ENCODE results near the gene NUP107. TPM values are rescaled to one million over a fixed set of nuclear protein-coding genes. Genes with fewer than 3 reads are reported as not detected.

The NUP107 gene
- total and polyA plus RNA-seq, 8 donors = 5.7 to 99.1 (median 19.4) TPM

DNA sequence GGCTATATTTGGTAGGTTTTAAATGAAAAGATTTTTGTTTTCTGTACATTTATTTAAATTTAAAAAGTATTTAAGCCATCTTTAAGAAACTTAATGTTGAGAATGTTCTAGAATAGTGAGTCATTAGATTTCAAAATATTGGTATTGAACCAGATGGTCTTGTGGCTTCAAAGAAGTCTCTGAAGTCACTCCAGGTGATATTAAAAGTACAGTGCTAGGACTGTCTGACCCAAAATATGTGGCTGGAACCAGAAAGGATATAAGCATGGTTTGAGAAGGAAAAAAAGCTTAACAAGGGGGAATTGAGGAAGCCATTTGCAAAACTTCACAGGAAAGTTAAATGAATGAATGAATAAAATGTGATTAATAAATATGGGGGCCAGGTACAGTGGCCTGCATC lies 92.5 kb downstream of the NUP107 start:
- TF ChIP-seq POLR2AphosphoS5 (IDR thresholded peaks at IDR 0.05) (no peak), EP300 (IDR thresholded peaks at IDR 0.05) (no peak), POLR2A (IDR thresholded peaks at IDR 0.05) (no peak)
- TF ChIP-seq, protein P1, sequence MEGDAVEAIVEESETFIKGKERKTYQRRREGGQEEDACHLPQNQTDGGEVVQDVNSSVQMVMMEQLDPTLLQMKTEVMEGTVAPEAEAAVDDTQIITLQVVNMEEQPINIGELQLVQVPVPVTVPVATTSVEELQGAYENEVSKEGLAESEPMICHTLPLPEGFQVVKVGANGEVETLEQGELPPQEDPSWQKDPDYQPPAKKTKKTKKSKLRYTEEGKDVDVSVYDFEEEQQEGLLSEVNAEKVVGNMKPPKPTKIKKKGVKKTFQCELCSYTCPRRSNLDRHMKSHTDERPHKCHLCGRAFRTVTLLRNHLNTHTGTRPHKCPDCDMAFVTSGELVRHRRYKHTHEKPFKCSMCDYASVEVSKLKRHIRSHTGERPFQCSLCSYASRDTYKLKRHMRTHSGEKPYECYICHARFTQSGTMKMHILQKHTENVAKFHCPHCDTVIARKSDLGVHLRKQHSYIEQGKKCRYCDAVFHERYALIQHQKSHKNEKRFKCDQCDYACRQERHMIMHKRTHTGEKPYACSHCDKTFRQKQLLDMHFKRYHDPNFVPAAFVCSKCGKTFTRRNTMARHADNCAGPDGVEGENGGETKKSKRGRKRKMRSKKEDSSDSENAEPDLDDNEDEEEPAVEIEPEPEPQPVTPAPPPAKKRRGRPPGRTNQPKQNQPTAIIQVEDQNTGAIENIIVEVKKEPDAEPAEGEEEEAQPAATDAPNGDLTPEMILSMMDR (IDR thresholded peaks at IDR 0.05) = no peak
- no peaks in the 10 kb centered on the region for H3K27me3 ChIP-seq

DNA sequence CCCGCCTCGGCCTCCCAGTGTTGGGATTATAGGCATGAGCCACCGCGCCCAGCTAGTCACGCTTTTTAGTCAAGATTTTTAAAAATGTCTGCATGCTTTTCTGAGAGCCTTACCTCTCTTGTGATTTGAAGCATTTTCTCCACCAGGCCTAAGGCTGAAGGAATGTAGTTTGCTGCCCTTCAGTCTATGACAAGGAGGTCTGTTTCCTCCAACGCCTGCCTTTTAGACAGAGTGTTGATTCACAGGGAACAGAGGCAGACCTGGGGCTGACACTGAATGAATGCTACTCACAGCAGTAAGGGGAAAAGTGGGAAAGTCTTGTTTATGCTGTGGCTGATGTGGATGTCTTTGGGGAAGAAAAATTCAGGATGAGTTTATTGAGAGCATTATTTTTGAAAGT lies 94.0 kb downstream of the NUP107 start:
- TF ChIP-seq POLR2A (IDR thresholded peaks at IDR 0.05) (no peak), EP300 (IDR thresholded peaks at IDR 0.05) (no peak), POLR2AphosphoS5 (IDR thresholded peaks at IDR 0.05) (no peak)
- TF ChIP-seq, protein P1 (IDR thresholded peaks at IDR 0.05) = no peak
- no peak for DNase-seq
- Histone ChIP-seq H3K36me3 (no peaks in the 10 kb centered on the region), H3K4me3 (no peak overlapping the region), H3K4me1 (peaks cover 0 to 15% (median under 1%) of the 10 kb centered on the region in 4 donors), H3K27ac (no peak overlapping the region), H3K27me3 (no peaks in the 10 kb centered on the region), H3K9me3 (no peaks in the 10 kb centered on the region)
- intact Hi-C loops (cut with DNase I; ENCODE audit: low total_unique reads) = no loop called here
- WGBS, 5 donors = 92 to 97% (median 92%) methylated on average over 6 of the region's 6 CpGs

More for the DNA sequence above, 92.5 kb downstream of the NUP107 start:
- intact Hi-C loops (cut with DNase I; ENCODE audit: low total_unique reads) = no loop called here
- Histone ChIP-seq H3K27ac (no peak overlapping the region), H3K4me1 (peaks cover 0 to under 1% (median 0%) of the 10 kb centered on the region in 4 donors), H3K4me3 (no peak overlapping the region), H3K9me3 (no peaks in the 10 kb centered on the region), H3K36me3 (no peaks in the 10 kb centered on the region)
- DNase-seq = no peak

DNA sequence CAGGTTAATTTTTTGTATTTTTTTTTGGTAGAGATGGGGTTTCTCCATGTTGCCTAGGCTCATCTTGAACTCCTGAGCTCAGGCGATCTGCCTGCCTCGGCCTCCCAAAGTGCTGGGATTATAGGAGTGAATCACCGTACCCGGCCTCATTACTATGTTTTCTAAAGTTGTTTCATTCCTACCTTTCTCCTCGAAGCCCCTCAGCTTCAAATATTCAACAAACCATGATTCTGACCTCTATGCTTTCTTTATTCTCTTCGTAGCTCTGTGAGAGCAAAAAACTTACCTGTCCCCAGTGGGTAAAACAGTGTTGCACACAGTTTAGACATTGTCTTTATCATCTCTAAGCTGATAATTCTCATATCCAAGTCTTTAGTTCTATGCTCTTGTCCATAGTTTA lies 95.0 kb downstream of the NUP107 start:
- TF ChIP-seq POLR2A (IDR thresholded peaks at IDR 0.05) (no peak), EP300 (IDR thresholded peaks at IDR 0.05) (no peak), POLR2AphosphoS5 (IDR thresholded peaks at IDR 0.05) (no peak)
- TF ChIP-seq, protein P1 (IDR thresholded peaks at IDR 0.05) = no peak
- H3K36me3 ChIP-seq = no peaks in the 10 kb centered on the region
- 91 to 96% (median 95%) methylated on average over 6 of the region's 6 CpGs for WGBS, 5 donors
- intact Hi-C loops (cut with DNase I; ENCODE audit: low total_unique reads) = no loop called here
- no peak overlapping the region for H3K4me3 ChIP-seq
- H3K4me1 ChIP-seq = peaks cover 0 to 25% (median 3%) of the 10 kb centered on the region in 4 donors
- H3K27ac ChIP-seq = no peak overlapping the region
- no peaks in the 10 kb centered on the region for H3K27me3 ChIP-seq
- no peaks in the 10 kb centered on the region for H3K9me3 ChIP-seq
- no peak for DNase-seq

- intact Hi-C loops (cut with DNase I; ENCODE audit: low total_unique reads) = no loop called here
- Histone ChIP-seq H3K36me3 (no peaks in the 10 kb centered on the region), H3K27ac (no peak overlapping the region), H3K4me3 (no peak overlapping the region), H3K27me3 (no peaks in the 10 kb centered on the region), H3K9me3 (no peaks in the 10 kb centered on the region), H3K4me1 (peaks cover 0 to 46% (median 9%) of the 10 kb centered on the region in 4 donors)
- WGBS, 5 donors = 73 to 88% (median 84%) methylated on average over 8 of the region's 8 CpGs
- no peak for TF ChIP-seq POLR2AphosphoS5 (IDR thresholded peaks at IDR 0.05)
- TF ChIP-seq EP300 (IDR thresholded peaks at IDR 0.05) = no peak
- TF ChIP-seq POLR2A (IDR thresholded peaks at IDR 0.05) = no peak
- TF ChIP-seq, protein P1 (IDR thresholded peaks at IDR 0.05) = no peak
- DNase-seq = no peak
Measured at GRCh38 chr12:68784015-68784414, 97.2 kb downstream of the NUP107 start.
